H9 (cell line): ENCODE measurements around the gene ZNF57. TPM values are rescaled to one million over a fixed set of nuclear protein-coding genes. Genes with fewer than 3 reads are reported as not detected.

Experiments
- DNase-seq: peaks from one replicate; pipeline ENCODE4 v3.0.0-alpha.2; 2017
- H2AFZ ChIP-seq: one replicate; pipeline ENCODE4 v1.6.1; 2013; ENCODE audit warnings: mild to moderate bottlenecking, low read length, control low read depth, moderate library complexity
- H2AK5ac ChIP-seq: 2 replicates; pipeline ENCODE4 v1.6.1; 2013; ENCODE audit warnings: low read length, control low read depth, mixed read lengths; ENCODE audit not compliant: insufficient read length
- H2BK120ac ChIP-seq: one replicate; pipeline ENCODE4 v1.6.1; 2013; ENCODE audit warnings: low read depth, mild to moderate bottlenecking, low read length, control low read depth, inconsistent platforms; ENCODE audit not compliant: poor library complexity, severe bottlenecking
- H2BK12ac ChIP-seq: 2 replicates; pipeline ENCODE4 v1.6.1; 2013; ENCODE audit warnings: low read length, control low read depth, mixed read lengths, low read depth; ENCODE audit not compliant: insufficient read length
- H2BK15ac ChIP-seq: 2 replicates; pipeline ENCODE4 v1.6.1; 2013; ENCODE audit warnings: low read depth, low read length, control low read depth
- H2BK20ac ChIP-seq: one replicate; pipeline ENCODE4 v1.6.1; 2013; ENCODE audit warnings: low read depth, mild to moderate bottlenecking, low read length, control low read depth, inconsistent platforms; ENCODE audit not compliant: poor library complexity, severe bottlenecking
- H2BK5ac ChIP-seq: 2 replicates; pipeline ENCODE4 v1.6.1; 2013; ENCODE audit warnings: low read length, control low read depth, mixed read lengths; ENCODE audit not compliant: insufficient read length
- H3K14ac ChIP-seq: 2 replicates; pipeline ENCODE4 v1.6.1; 2013; ENCODE audit warnings: low read length, control low read depth; ENCODE audit not compliant: insufficient read depth
- H3K18ac ChIP-seq: 2 replicates; pipeline ENCODE4 v1.6.1; 2013; ENCODE audit warnings: low read depth, mild to moderate bottlenecking, mixed read lengths, low read length, control low read depth; ENCODE audit not compliant: insufficient read length
- H3K23ac ChIP-seq: 2 replicates; pipeline ENCODE4 v1.6.1; 2013; ENCODE audit warnings: low read length, control low read depth, mixed read lengths, low read depth; ENCODE audit not compliant: insufficient read length
- H3K23me2 ChIP-seq: 2 replicates; pipeline ENCODE4 v1.6.1; 2013; ENCODE audit warnings: low read depth, mild to moderate bottlenecking, mixed read lengths, low read length, control low read depth; ENCODE audit not compliant: insufficient read length, poor library complexity, severe bottlenecking
- H3K27ac ChIP-seq: 2 replicates; pipeline ENCODE4 v1.5.1; 2013; ENCODE audit warnings: low read length, control low read depth, mixed read lengths, low read depth; ENCODE audit not compliant: insufficient read length
- H3K27me3 ChIP-seq: 2 replicates; pipeline ENCODE4 v1.6.1; 2013; ENCODE audit warnings: low read length, control low read depth, inconsistent platforms; ENCODE audit not compliant: insufficient read depth
- H3K4ac ChIP-seq: 2 replicates; pipeline ENCODE4 v1.6.1; 2013; ENCODE audit warnings: low read depth, mild to moderate bottlenecking, control low read depth, inconsistent platforms, low read length, moderate library complexity
- H3K4me1 ChIP-seq: 2 replicates; pipeline ENCODE4 v1.6.1; 2013; ENCODE audit warnings: low read length, control low read depth, inconsistent platforms; ENCODE audit not compliant: insufficient read depth
- H3K4me2 ChIP-seq: 2 replicates; pipeline ENCODE4 v1.6.1; 2013; ENCODE audit warnings: low read length, control low read depth, mixed read lengths; ENCODE audit not compliant: insufficient read length, insufficient read depth
- H3K56ac ChIP-seq: 2 replicates; pipeline ENCODE4 v1.6.1; 2013; ENCODE audit warnings: low read depth, mild to moderate bottlenecking, mixed read lengths, low read length, control low read depth; ENCODE audit not compliant: insufficient read length
- H3K79me1 ChIP-seq: 2 replicates; pipeline ENCODE4 v1.6.1; 2013; ENCODE audit warnings: low read depth, mild to moderate bottlenecking, moderate library complexity, low read length, control low read depth, inconsistent platforms; ENCODE audit not compliant: insufficient read depth, poor library complexity, severe bottlenecking
- H3K79me2 ChIP-seq: 2 replicates; pipeline ENCODE4 v1.6.1; 2013; ENCODE audit warnings: low read length, control low read depth, inconsistent platforms; ENCODE audit not compliant: insufficient read depth
- H3K9ac ChIP-seq: 2 replicates; pipeline ENCODE4 v1.6.1; 2013; ENCODE audit warnings: low read length, control low read depth, mixed read lengths; ENCODE audit not compliant: insufficient read length; ENCODE audit errors: extremely low read depth
- H3K9me3 ChIP-seq: one replicate; pipeline ENCODE4 v1.6.1; 2013; ENCODE audit warnings: low read depth, low read length, inconsistent platforms; ENCODE audit not compliant: control insufficient read depth
- H3T11ph ChIP-seq: one replicate; pipeline ENCODE4 v1.6.1; 2013; ENCODE audit warnings: mild to moderate bottlenecking, low read length, control low read depth, inconsistent platforms
- H4K20me1 ChIP-seq: one replicate; pipeline ENCODE4 v1.6.1; 2013; ENCODE audit not compliant: control insufficient read depth, insufficient read length, insufficient read depth
- H4K5ac ChIP-seq: 2 replicates; pipeline ENCODE4 v1.6.1; 2013; ENCODE audit warnings: low read depth, mild to moderate bottlenecking, mixed read lengths, low read length, control low read depth; ENCODE audit not compliant: insufficient read length
- H4K8ac ChIP-seq: replicated peaks from 2 replicates; pipeline ENCODE4 v1.6.1; 2013; ENCODE audit warnings: low read length, control low read depth, mixed read lengths, low read depth; ENCODE audit not compliant: insufficient read length
- H4K91ac ChIP-seq: 2 replicates; pipeline ENCODE4 v1.6.1; 2013; ENCODE audit warnings: low read depth, mild to moderate bottlenecking, moderate library complexity, mixed read lengths, low read length, control low read depth; ENCODE audit not compliant: insufficient read length
- H3K27ac Mint-ChIP-seq, 3 experiments: 2 replicates in 2 of 3; 3 replicates in 1 of 3; pipeline ENCODE4 v1.8.0; 2020 to 2021; ENCODE audit warnings: mixed read lengths in 3 of 3, mild to moderate bottlenecking in 1 of 3, moderate library complexity in 1 of 3
- H3K27me3 Mint-ChIP-seq: 2 replicates; pipeline ENCODE4 v1.8.0; 2021; ENCODE audit warnings: low read depth, mild to moderate bottlenecking, moderate library complexity, mixed read lengths
- H3K36me3 Mint-ChIP-seq, 3 experiments: 2 replicates in 2 of 3; 3 replicates in 1 of 3; pipeline ENCODE4 v1.8.0; 2020 to 2021; ENCODE audit warnings: low read depth in 3 of 3, mixed read lengths in 3 of 3; ENCODE audit not compliant: insufficient read depth in 1 of 3
- H3K4me1 Mint-ChIP-seq, 2 experiments: 2 replicates each; pipeline ENCODE4 v1.8.0; 2020; ENCODE audit warnings: mixed read lengths in 2 of 2
- H3K4me3 Mint-ChIP-seq, 2 experiments: 2 replicates in 1 of 2; 3 replicates in 1 of 2; pipeline ENCODE4 v1.8.0; 2020 to 2021; ENCODE audit warnings: mild to moderate bottlenecking in 2 of 2, mixed read lengths in 2 of 2, moderate library complexity in 1 of 2
- H3K9me3 Mint-ChIP-seq, 2 experiments: 2 replicates in 1 of 2; 3 replicates in 1 of 2; pipeline ENCODE4 v1.8.0; 2020; ENCODE audit warnings: mild to moderate bottlenecking in 2 of 2, mixed read lengths in 2 of 2, moderate library complexity in 1 of 2
- CTCF ChIP-seq: fragments of 200-600 bp; sonication (generic); conservative IDR thresholded peaks from 3 replicates; pipeline ENCODE4 v1.8.0; 2021; ENCODE audit warnings: antibody characterized with exemption, mild to moderate bottlenecking
- WGBS: extraction: QIAGEN DNeasy Blood & Tissue Kit; methylation state at CpG from one replicate; pipeline ENCODE4 v1.1.7; 2013; ENCODE audit warnings: missing lambda C conversion rate, low lambda C conversion rate, mixed read lengths; ENCODE audit not compliant: insufficient read length; ENCODE audit errors: extremely low coverage; 5-methylcytosine and 5-hydroxymethylcytosine counted together
- total RNA-seq: library from RNA; stranded (reverse); gene quantifications from 2 replicates; pipeline ENCODE4 v1.2.1, GENCODE V29; 2021

ZNF57 gene
- total RNA-seq, 1 experiment from 2014 or later, result 7.8 TPM

GRCh38 chr19:2853015-2853606, 47.6 kb upstream of the ZNF57 start:
- Histone ChIP-seq H3K27me3 (no peaks in the 10 kb centered on the region), H3K4me1 (no peaks in the 10 kb centered on the region), H3K79me1 (no peaks in the 10 kb centered on the region), H3K9ac (no peak overlapping the region), H3K18ac (no peak overlapping the region), H3K9me3 (peaks cover 65% of the 10 kb centered on the region), H3K23ac (no peak overlapping the region), H4K20me1 (no peaks in the 10 kb centered on the region), H3K79me2 (no peaks in the 10 kb centered on the region), H4K5ac (no peak overlapping the region), H4K8ac (no peak overlapping the region), H3K23me2 (no peaks in the 10 kb centered on the region), H4K91ac (no peak overlapping the region), H2BK15ac (no peak overlapping the region), H3T11ph (no peak overlapping the region), H3K56ac (no peak overlapping the region), H2BK20ac (no peak overlapping the region), H3K4me2 (no peak overlapping the region), H3K4ac (no peak overlapping the region), H2BK5ac (no peak overlapping the region), H2BK120ac (no peak overlapping the region), H3K27ac (no peak overlapping the region), H2AK5ac (no peak overlapping the region), H2BK12ac (no peak overlapping the region), H2AFZ (no peak overlapping the region), H3K14ac (no peak overlapping the region)
- TF ChIP-seq CTCF, result no peak
- WGBS, result no CpG with 5 or more reads among the region's 11 CpGs
- Mint-ChIP-seq H3K4me1 (no peaks in the 10 kb centered on the region), H3K27me3 (peaks cover 3% of the 10 kb centered on the region; the same call in 1 of the 2 replicates), H3K4me3 (no peak overlapping the region), H3K27ac (no peak overlapping the region), H3K36me3 (peaks cover 68 to 76% (median 76%) of the 10 kb centered on the region in 3 experiments), H3K9me3 (peaks cover 84 to 85% of the 10 kb centered on the region in 2 experiments)
- DNase-seq, result no peak
